ENCODE measurements around the gene NARF. TPM values are rescaled to one million over a fixed set of nuclear protein-coding genes. Genes with fewer than 3 reads are reported as not detected.

The NARF gene
- total and polyA plus RNA-seq, 2 experiments from 2014 or later: 43.9 to 91.8 TPM

DNA sequence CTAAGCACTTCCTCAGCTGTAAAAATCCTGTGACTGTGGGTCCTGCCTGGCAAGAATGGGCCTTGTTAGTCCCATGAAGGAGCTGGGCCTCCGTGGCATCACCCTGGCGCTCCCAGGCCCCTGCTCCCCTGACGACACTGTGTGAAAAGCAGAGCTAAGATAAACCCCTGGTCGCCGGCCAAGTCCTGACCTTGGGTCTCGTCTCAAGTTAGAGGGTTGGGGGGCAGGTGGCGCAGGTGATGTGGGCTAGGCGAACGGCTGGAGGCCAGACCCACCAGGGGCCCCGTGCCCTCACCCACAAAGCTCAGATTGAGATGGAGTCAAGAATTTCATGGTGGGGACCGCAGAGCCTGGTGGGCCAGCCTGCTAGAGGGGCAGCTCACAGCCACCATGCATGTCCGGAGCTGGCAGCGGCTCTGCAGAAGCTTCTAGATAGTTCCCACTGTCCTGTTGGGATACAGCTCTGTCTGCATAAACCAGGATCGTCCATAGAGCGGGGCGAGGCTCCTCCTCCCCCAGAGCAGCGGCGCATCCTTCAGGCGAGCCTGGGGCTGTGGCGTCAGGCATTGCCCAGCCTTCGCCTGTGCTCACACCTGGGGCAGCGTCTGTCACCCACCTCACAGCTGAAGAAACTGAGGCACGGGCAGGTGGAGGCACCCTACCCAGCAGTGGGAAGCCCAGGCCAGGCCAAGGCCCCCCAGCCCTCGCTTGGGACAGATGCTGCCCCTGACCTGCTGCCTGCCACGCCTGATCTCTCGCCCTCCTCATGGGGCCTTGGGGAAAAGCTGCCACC lies 19.9 kb upstream of the NARF start:
- Histone ChIP-seq H3K79me2 (no peaks in the 10 kb centered on the region), H4K20me1 (ENCODE audit: insufficient read depth, poor library complexity, severe bottlenecking) (no peaks in the 10 kb centered on the region), H2AFZ (no peak overlapping the region), H3K9me3 (ENCODE audit: low read depth) (no peaks in the 10 kb centered on the region), H3K36me3 (replicated peaks; ENCODE audit: insufficient read depth, low read depth) (no peaks in the 10 kb centered on the region), H3K4me2 (no peak overlapping the region), H3K4me3 (no peak overlapping the region), H3K27ac (no peak overlapping the region), H3K4me1 (ENCODE audit: insufficient read depth) (no peaks in the 10 kb centered on the region), H3K9me2 (replicated peaks; ENCODE audit: insufficient read depth) (no peaks in the 10 kb centered on the region), H3K27me3 (no peaks in the 10 kb centered on the region)
- DNase-seq (ENCODE audit: low spot score): no peak
- TF ChIP-seq EZH2 (IDR thresholded peaks at IDR 0.05; ENCODE audit: borderline replicate concordance) (no peak), EZH2phosphoT487 (IDR thresholded peaks at IDR 0.05; ENCODE audit: low read depth, severe bottlenecking, unreplicated experiment) (no peak)
- TF ChIP-seq, protein P1, sequence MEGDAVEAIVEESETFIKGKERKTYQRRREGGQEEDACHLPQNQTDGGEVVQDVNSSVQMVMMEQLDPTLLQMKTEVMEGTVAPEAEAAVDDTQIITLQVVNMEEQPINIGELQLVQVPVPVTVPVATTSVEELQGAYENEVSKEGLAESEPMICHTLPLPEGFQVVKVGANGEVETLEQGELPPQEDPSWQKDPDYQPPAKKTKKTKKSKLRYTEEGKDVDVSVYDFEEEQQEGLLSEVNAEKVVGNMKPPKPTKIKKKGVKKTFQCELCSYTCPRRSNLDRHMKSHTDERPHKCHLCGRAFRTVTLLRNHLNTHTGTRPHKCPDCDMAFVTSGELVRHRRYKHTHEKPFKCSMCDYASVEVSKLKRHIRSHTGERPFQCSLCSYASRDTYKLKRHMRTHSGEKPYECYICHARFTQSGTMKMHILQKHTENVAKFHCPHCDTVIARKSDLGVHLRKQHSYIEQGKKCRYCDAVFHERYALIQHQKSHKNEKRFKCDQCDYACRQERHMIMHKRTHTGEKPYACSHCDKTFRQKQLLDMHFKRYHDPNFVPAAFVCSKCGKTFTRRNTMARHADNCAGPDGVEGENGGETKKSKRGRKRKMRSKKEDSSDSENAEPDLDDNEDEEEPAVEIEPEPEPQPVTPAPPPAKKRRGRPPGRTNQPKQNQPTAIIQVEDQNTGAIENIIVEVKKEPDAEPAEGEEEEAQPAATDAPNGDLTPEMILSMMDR (IDR thresholded peaks at IDR 0.05; ENCODE audit: poor library complexity): no peak
- WGBS (ENCODE audit: low lambda C conversion rate, missing lambda C conversion rate): 93% methylated on average over 25 of the region's 26 CpGs

DNA sequence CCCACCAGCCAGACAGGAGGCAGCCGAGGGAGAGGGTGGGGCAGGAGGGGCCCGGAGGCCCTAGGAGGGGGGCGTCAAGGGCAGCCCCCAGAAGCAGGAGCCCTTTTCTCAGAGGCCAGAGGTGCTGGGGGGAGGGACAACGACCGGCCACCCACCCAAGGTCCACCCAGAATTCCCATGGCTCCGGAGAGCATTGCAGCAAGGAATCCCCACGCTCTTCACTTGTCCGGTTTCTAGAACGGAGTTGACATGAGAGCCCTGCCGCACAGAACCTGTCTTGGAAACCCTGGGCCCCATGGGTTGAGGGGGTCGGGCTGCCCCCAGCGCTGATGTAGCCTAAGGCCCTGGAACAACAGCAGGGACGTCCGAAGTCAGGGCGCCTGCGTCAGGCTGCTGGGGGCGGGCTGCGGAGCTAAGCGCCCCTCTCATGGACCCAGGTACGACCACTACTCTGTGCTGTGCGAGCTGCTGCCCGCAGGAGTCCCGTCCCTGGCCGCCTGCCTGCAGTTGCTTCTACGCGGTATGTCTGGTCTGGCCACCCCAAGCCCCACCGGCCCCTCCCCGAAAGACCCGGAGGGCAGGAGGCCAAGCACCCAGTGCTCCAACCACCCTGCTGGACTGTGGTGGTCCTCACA lies 19.2 kb upstream of the NARF start:
- H3K4me3 ChIP-seq: no peak overlapping the region
- no peak for TF ChIP-seq EZH2phosphoT487 (IDR thresholded peaks at IDR 0.05; ENCODE audit: low read depth, severe bottlenecking, unreplicated experiment)
- TF ChIP-seq, protein P1 (IDR thresholded peaks at IDR 0.05; ENCODE audit: poor library complexity): no peak
- no peak for TF ChIP-seq EZH2 (IDR thresholded peaks at IDR 0.05; ENCODE audit: borderline replicate concordance)
- DNase-seq (ENCODE audit: low spot score): no peak
- no peaks in the 10 kb centered on the region for H3K36me3 ChIP-seq (replicated peaks; ENCODE audit: insufficient read depth, low read depth)
- no peaks in the 10 kb centered on the region for H3K4me1 ChIP-seq (ENCODE audit: insufficient read depth)
- H3K27me3 ChIP-seq: no peaks in the 10 kb centered on the region
- H3K4me2 ChIP-seq: no peak overlapping the region
- H3K27ac ChIP-seq: no peak overlapping the region
- 91% methylated on average over 26 of the region's 29 CpGs for WGBS (ENCODE audit: low lambda C conversion rate, missing lambda C conversion rate)
- H3K9me3 ChIP-seq (ENCODE audit: low read depth): no peaks in the 10 kb centered on the region
- H3K9me2 ChIP-seq (replicated peaks; ENCODE audit: insufficient read depth): no peaks in the 10 kb centered on the region
- H2AFZ ChIP-seq: no peak overlapping the region
- H4K20me1 ChIP-seq (ENCODE audit: insufficient read depth, poor library complexity, severe bottlenecking): no peaks in the 10 kb centered on the region
- no peaks in the 10 kb centered on the region for H3K79me2 ChIP-seq

DNA sequence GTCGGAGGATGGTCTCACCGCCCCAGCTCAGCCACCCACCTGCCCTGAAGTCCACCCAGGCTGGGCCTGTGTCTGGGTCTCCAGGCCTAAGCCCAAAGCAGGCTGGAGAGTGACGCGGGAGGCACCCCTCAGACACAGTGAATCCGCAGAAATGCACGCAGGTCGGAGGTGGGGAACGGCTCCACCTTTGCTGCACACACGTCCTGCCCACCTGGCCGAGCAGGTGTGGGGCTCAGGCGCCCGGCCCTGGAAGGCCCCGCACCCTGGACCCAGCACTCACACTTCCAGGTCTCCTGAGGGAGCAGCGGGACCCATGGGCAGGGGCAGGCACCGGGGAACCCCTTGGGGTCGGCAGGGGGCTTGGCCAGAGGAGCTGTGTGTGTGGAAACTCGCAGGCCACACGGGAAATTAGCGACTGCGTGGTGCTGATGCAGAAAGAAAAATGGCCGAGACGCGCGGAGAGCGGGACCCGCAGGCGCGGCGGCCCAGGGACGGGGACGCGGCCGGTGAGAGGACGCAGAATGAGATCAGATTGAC lies 18.6 kb upstream of the NARF start:
- no peaks in the 10 kb centered on the region for H3K79me2 ChIP-seq
- H3K4me1 ChIP-seq (ENCODE audit: insufficient read depth): no peaks in the 10 kb centered on the region
- H3K27ac ChIP-seq: no peak overlapping the region
- H3K4me2 ChIP-seq: no peak overlapping the region
- H2AFZ ChIP-seq: no peak overlapping the region
- H3K9me2 ChIP-seq (replicated peaks; ENCODE audit: insufficient read depth): no peaks in the 10 kb centered on the region
- H3K9me3 ChIP-seq (ENCODE audit: low read depth): no peaks in the 10 kb centered on the region
- H4K20me1 ChIP-seq (ENCODE audit: insufficient read depth, poor library complexity, severe bottlenecking): no peaks in the 10 kb centered on the region
- DNase-seq (ENCODE audit: low spot score): no peak
- H3K27me3 ChIP-seq: no peaks in the 10 kb centered on the region
- H3K4me3 ChIP-seq: no peak overlapping the region
- no peaks in the 10 kb centered on the region for H3K36me3 ChIP-seq (replicated peaks; ENCODE audit: insufficient read depth, low read depth)
- 94% methylated on average over 24 of the region's 34 CpGs for WGBS (ENCODE audit: low lambda C conversion rate, missing lambda C conversion rate)
- TF ChIP-seq, protein P1 (IDR thresholded peaks at IDR 0.05; ENCODE audit: poor library complexity): no peak
- TF ChIP-seq EZH2phosphoT487 (IDR thresholded peaks at IDR 0.05; ENCODE audit: low read depth, severe bottlenecking, unreplicated experiment) (no peak), EZH2 (IDR thresholded peaks at IDR 0.05; ENCODE audit: borderline replicate concordance) (no peak)
